ENCODE measurements around the gene NONO. TPM values are rescaled to one million over a fixed set of nuclear protein-coding genes. Genes with fewer than 3 reads are reported as not detected.
"Not testable (repeated sequence)": the region's sequence is repeated elsewhere in the genome, so short reads cannot be mapped to it uniquely, and the experiment has no call there.

NONO gene
- total RNA-seq (2014; rRNA removed; shearing (Covaris generic)), result 542 and 667 TPM in 2 replicates

DNA sequence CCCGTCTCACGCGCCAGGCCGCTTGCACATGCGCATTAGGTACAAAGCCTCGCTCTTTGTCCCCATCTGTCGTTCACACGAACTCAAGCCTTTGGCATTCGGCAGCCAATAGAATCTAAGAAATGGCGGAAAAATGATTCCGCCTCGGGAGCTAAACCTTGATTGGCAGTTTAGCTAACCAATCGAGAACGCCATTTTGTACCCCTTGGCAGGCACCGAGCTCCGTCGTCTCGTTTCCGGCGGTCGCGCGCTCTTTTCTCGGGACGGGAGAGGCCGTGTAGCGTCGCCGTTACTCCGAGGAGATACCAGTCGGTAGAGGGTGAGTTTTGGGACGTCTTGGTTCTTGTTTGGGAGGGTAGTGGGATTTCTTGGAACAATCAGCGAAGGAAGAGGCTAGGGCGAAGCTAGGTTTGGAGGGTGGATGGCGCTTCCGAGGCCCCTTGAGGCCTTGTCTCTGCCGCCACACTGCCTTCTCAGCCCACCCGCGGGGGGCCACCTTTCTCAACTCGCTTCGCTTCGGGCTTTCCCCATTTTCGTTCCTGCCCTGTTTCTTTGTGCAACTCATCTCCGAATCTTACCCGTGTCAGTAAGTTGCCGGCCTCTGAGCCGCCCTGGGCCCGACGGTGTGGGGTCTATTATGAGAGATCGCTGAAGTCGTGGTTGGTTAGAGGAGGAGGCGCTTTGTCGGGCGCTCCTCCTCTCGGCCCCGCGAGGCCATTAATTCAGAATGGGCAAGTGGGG is at the start of gene NONO:
TSS of gene NONO (plus strand) at position 233 of the 741 bp plus-strand sequence. CDS start 7,003 bp downstream, outside the sequence.
- in situ Hi-C loops (cut with HindIII; ENCODE audit: low sequenced_read_pairs), result no loop called here
- peak; percentile 95 for DNase-seq (ENCODE audit: low spot score)

- DNase-seq (ENCODE audit: low spot score), result no peak
- in situ Hi-C loops (cut with HindIII; ENCODE audit: low sequenced_read_pairs), result no loop called here
Measured at GRCh38 chrX:71235482-71235881, 48.0 kb upstream of the NONO start.

DNA sequence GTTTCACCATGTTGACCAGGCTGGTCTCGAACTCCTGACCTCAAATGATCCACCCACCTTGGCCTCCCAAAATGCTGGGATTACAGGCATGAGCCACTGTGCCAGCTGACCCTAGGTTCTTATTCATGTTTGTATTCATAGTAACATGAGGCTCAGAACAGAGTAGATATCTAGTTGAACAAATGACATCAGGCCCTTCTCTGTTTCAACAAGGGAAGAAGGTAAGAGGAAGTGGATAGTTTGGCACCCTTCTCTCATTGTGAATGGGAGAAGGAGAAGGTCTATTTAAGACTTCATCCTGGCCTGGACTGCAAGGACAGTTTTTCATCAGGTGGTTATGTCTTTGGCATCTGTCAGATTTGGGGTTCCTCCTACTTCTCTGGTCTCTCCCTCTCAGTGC is 46.6 kb upstream of the NONO start:
- no peak for DNase-seq (ENCODE audit: low spot score)
- in situ Hi-C loops (cut with HindIII; ENCODE audit: low sequenced_read_pairs), result no loop called here

- in situ Hi-C loops (cut with HindIII; ENCODE audit: low sequenced_read_pairs), result no loop called here
- DNase-seq (ENCODE audit: low spot score), result no peak
Measured at GRCh38 chrX:71239781-71240180, 43.7 kb upstream of the NONO start.

- no peak for DNase-seq (ENCODE audit: low spot score)
- in situ Hi-C loops (cut with HindIII; ENCODE audit: low sequenced_read_pairs), result no loop called here
Measured at GRCh38 chrX:71241301-71241700, 42.1 kb upstream of the NONO start.

DNA sequence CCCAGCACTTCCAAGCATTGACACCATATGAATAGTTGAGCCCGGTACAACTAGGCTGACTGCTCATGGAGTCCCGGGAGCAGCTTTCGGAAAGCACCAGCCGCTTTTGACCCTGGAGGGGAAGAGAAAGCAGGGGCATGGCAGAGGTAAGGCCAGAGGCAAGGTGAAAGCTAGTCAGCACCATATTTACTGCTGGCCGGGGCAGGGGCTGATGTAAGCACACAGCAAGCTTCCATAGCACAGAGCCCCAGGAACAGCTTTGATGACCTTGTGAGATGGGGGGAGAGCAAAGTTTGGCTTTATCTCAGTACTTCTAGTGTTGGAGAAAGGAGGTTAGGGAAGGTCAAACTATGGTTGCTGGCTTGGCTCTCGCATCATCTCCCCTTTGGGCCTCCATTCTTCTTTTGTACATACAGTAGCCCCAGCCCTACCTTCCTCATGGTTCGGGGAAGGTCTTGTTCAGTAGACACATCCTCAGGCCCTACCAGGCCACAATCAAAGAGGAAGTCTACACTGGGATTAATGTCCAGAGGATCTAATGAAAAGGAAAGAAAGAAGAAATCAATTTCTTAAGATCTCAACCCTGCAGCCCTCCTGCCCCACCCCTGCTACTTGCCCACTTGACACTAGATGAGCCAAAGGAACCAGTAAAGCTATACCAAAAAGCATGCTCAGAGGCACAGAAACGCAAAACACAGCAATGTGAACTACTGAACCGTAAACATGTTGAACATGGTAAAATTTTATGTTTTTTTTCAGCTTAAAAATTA is 38.9 kb upstream of the NONO start:
- DNase-seq (ENCODE audit: low spot score), result no peak
- in situ Hi-C loops (cut with HindIII; ENCODE audit: low sequenced_read_pairs), result no loop called here

- in situ Hi-C loops (cut with HindIII; ENCODE audit: low sequenced_read_pairs), result no loop called here
- DNase-seq (ENCODE audit: low spot score), result no peak
Measured at GRCh38 chrX:71245159-71245558, 38.3 kb upstream of the NONO start.

DNA sequence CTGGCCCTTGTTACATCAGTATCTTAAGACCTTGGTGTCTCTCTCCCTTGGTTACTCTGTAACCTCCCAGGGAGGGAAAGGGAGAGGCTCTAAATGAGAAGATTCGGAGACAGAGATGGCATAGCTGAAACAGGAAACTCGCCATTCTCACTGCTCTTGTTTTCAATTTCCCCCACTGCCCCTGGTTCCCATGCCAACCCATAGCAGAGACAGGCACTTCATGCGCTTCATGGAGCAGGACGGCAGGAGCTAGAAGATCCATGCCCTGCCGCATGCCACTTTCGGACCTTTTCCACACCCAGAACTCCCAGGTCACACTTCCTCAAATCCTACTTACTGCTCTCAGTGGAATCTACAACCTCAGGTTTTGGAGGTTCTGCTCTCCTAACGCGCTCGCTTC is 32.6 kb upstream of the NONO start:
- no peak for DNase-seq (ENCODE audit: low spot score)
- in situ Hi-C loops (cut with HindIII; ENCODE audit: low sequenced_read_pairs), result no loop called here

DNA sequence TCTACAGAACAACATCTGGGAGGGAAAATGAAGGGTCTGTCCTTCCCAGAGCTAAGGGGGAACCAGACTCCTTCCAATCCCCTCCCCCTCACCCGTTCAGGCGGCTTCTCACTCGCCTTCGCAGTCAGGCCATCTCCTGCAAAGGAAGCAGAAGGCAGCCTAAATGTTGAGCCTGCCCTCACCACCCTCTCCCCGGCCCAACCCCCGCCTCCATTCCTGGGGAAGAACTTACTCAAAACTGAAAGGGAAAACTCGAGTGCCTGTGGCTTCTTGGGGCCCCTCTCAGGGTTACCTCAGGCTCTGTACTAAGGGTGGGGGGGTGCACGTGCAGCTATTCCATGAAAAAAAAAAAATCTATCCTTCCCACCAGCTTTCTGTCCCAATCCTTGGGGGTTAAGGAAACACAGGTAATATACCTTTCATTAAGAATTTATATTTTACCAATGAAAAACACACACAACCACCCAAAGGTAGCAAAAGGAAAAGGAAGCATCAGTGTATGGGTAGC is 31.9 kb upstream of the NONO start:
- DNase-seq (ENCODE audit: low spot score), result no peak
- in situ Hi-C loops (cut with HindIII; ENCODE audit: low sequenced_read_pairs), result no loop called here

DNA sequence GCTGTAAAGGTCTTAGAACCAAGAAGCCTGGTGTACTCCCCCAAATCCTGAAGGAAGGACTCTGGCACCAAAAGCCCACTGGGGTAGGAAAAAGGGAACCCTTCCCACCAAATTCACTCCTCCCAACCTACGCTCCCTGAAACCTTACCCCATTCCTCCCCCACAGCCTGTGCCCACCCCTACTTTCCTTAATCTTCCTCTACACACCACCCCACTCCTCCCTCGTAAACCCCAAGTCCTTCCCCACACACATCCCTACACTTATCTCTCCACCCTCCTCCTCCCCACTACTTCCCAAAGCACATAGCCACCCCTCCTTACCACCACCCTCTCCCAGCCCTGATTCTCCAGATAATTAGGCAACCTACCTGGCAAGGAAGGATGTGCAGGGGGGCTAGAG is 31.2 kb upstream of the NONO start:
- no peak for DNase-seq (ENCODE audit: low spot score)
- in situ Hi-C loops (cut with HindIII; ENCODE audit: low sequenced_read_pairs), result no loop called here

- in situ Hi-C loops (cut with HindIII; ENCODE audit: low sequenced_read_pairs), result no loop called here
- peak; percentile 24 for DNase-seq (ENCODE audit: low spot score)
Measured at GRCh38 chrX:71253253-71254091, 30.0 kb upstream of the NONO start.

GRCh38 chrX:71254092-71254963 is 29.1 kb upstream of the NONO start, which contains the start of gene ZMYM3:
ZMYM3 (minus strand) TSS chrX:71254140; CDS start chrX:71253255, 885 bp downstream.
- peak; percentile 86 for DNase-seq (ENCODE audit: low spot score)
- in situ Hi-C loops (cut with HindIII; ENCODE audit: low sequenced_read_pairs), result no loop called here

- in situ Hi-C loops (cut with HindIII; ENCODE audit: low sequenced_read_pairs), result no loop called here
- DNase-seq (ENCODE audit: low spot score), result no peak
Measured at GRCh38 chrX:71256051-71256450, 27.4 kb upstream of the NONO start.

DNA sequence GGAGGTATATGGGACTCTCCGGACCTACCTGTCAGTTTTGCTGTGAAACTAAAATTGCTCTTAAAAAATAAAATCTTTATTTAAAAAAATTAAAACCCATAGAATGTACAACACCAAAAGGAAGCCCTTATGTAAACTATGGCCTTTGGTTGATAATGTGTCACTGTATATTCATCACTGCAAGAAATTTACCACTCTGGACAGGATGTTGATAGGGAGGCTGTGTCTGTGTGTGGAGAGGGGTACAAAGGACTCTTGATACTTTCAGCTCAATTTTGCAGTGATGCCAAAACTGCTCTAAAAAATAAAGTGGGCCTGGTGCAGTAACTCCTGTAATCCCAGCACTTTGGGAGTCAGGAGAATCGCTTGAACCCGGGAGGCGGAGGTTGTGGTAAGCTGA is 26.6 kb upstream of the NONO start:
- in situ Hi-C loops (cut with HindIII; ENCODE audit: low sequenced_read_pairs), result no loop called here
- DNase-seq (ENCODE audit: low spot score), result no peak

DNA sequence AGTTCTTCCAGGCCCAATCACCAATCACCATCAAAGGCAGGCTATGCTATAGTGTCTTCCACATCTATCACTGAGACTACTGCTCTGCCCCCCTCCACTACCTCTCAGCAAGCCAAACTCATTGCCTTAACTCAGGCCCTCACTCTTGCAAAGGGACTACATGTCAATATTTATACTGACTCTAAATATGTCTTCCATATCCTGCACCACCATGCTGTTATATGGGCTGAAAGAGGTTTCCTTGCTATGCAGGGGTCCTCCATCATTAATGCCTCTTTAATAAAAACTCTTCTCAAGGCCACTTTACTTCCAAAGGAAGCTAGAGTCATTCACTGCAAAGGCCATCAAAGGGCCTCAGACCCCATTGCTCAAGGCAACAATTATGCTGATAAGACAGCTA is 14.8 kb upstream of the NONO start:
- in situ Hi-C loops (cut with HindIII; ENCODE audit: low sequenced_read_pairs); DNase-seq (ENCODE audit: low spot score): not testable (repeated sequence)

GRCh38 chrX:71269801-71270395 is 13.5 kb upstream of the NONO start:
- in situ Hi-C loops (cut with HindIII; ENCODE audit: low sequenced_read_pairs), result no loop called here
- no peak for DNase-seq (ENCODE audit: low spot score)

DNA sequence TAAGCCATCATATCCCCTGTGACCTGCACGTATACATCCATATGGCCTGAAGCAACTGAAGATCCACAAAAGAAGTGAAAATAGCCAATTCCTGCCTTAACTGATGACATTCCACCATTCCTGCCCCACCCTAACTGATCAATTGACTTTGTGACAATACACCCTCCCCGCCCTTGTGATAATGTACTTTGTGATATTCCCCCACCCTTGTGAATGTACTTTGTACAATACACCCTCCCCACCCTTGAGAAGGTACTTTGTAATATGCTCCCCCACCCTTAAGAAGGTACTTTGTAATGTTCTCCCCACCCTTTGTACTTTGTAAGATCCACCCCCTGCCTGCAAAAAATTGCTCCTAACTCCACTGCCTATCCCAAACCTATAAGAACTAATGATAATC is 11.1 kb upstream of the NONO start:
- in situ Hi-C loops (cut with HindIII; ENCODE audit: low sequenced_read_pairs); DNase-seq (ENCODE audit: low spot score): not testable (repeated sequence)

- DNase-seq (ENCODE audit: low spot score); in situ Hi-C loops (cut with HindIII; ENCODE audit: low sequenced_read_pairs): not testable (repeated sequence)
Measured at GRCh38 chrX:71281300-71281699, 2.1 kb upstream of the NONO start.

Measured in G401 (cell line).